ENCODE data around the gene MACC1. TPM values are rescaled to one million over a fixed set of nuclear protein-coding genes. Genes with fewer than 3 reads are reported as not detected.

Gene MACC1
- total and polyA plus RNA-seq, 2 donors (not counting 3 experiments of a cell fraction or from before 2014, with no cell fraction given) = not detected

- Histone ChIP-seq H3K4me3 (replicated peaks in 1 of 3; ENCODE audit: insufficient read depth in 1 of 3, low read depth in 1 of 3, low read length in 3 of 3) (no peak overlapping the region), H3K27me3 (ENCODE audit: control insufficient read depth in 2 of 2, insufficient read depth in 2 of 2, low read length in 2 of 2) (peaks cover 0 to 2% of the 10 kb centered on the region in 2 experiments), H2AFZ (ENCODE audit: low read depth, low read length) (no peak overlapping the region), H3K9me1 (replicated peaks; ENCODE audit: control insufficient read depth, extremely low read depth, insufficient read depth, low read length) (no peaks in the 10 kb centered on the region), H4K20me1 (replicated peaks; ENCODE audit: control insufficient read depth, extremely low read depth, insufficient read depth, low read length) (no peaks in the 10 kb centered on the region), H3K4me1 (ENCODE audit: control insufficient read depth, extremely low read depth, insufficient read depth, low read length) (no peaks in the 10 kb centered on the region), H3K27ac (ENCODE audit: insufficient read depth, low read depth, low read length) (no peak overlapping the region), H3K79me2 (ENCODE audit: control insufficient read depth, insufficient read depth, low read length) (no peaks in the 10 kb centered on the region), H3K4me2 (ENCODE audit: insufficient read depth, low read length) (no peak overlapping the region), H3K9me3 (replicated peaks; ENCODE audit: control insufficient read depth, insufficient read depth, low read length) (no peaks in the 10 kb centered on the region), H3K9ac (replicated peaks; ENCODE audit: extremely low read depth, insufficient read depth, low read length) (no peak overlapping the region), H3K36me3 (ENCODE audit: control insufficient read depth in 2 of 2, extremely low read depth in 1 of 2, insufficient read depth in 2 of 2, low read length in 2 of 2) (no peaks in the 10 kb centered on the region)
- FAIRE-seq (no peak), DNase-seq (ENCODE audit: low read depth, low spot score) (no peak)
- intact Hi-C loops (cut with micrococcal nuclease) = no loop called here
- CTCF ChIA-PET = interaction anchor here (0.9 to 1.5 kb wide), 2 partner anchors 16 to 28 kb away, joined by 3 read pairs; no protein-coding TSS in a partner anchor
- no peak for TF ChIP-seq MAX (IDR thresholded peaks at IDR 0.05; ENCODE audit: insufficient read depth, insufficient read length)
- no peak for TF ChIP-seq EZH2 (IDR thresholded peaks at IDR 0.05; ENCODE audit: borderline replicate concordance, low read depth, low read length, severe bottlenecking)
- POLR2A ChIA-PET = no interaction called here
- no TSS peak for BruUV-seq (replicated peaks)
- dilution Hi-C loops (cut with MboI; ENCODE audit: extremely low pct_ligation_motif_present, low sequenced_read_pairs) = no loop called here
Measured at GRCh38 chr7:20144801-20145200, 72.4 kb downstream of the MACC1 start.

- no peak for FAIRE-seq
- CTCF ChIA-PET = interaction anchor here (1.6 kb wide), 1 partner anchor 10 kb away, joined by 3 read pairs; no protein-coding TSS in a partner anchor
- no peaks in the 10 kb centered on the region for H3K9me1 ChIP-seq (replicated peaks; ENCODE audit: control insufficient read depth, extremely low read depth, insufficient read depth, low read length)
- intact Hi-C loops (cut with micrococcal nuclease) (no loop called here), dilution Hi-C loops (cut with MboI; ENCODE audit: extremely low pct_ligation_motif_present, low sequenced_read_pairs) (no loop called here)
- POLR2A ChIA-PET = no interaction called here
- TF ChIP-seq POLR2AphosphoS5 (IDR thresholded peaks at IDR 0.05; ENCODE audit: insufficient read depth, low read depth, low read length) (no peak), JUN (IDR thresholded peaks at IDR 0.05; ENCODE audit: borderline replicate concordance, insufficient read depth, insufficient read length, low read depth) (no peak), CTCF (IDR thresholded peaks at IDR 0.05; ENCODE audit: extremely low read depth in 1 of 2, insufficient read depth in 1 of 2, low read depth in 1 of 2, low read length in 2 of 2) (no peak)
- H4K20me1 ChIP-seq (replicated peaks; ENCODE audit: control insufficient read depth, extremely low read depth, insufficient read depth, low read length) = no peaks in the 10 kb centered on the region
- H2AFZ ChIP-seq (ENCODE audit: low read depth, low read length) = no peak overlapping the region
- no peaks in the 10 kb centered on the region for H3K36me3 ChIP-seq (ENCODE audit: control insufficient read depth in 2 of 2, extremely low read depth in 1 of 2, insufficient read depth in 2 of 2, low read length in 2 of 2)
- no peaks in the 10 kb centered on the region for H3K79me2 ChIP-seq (ENCODE audit: control insufficient read depth, insufficient read depth, low read length)
- H3K27ac ChIP-seq (ENCODE audit: insufficient read depth, low read depth, low read length) = no peak overlapping the region
- H3K4me3 ChIP-seq (replicated peaks in 1 of 3; ENCODE audit: insufficient read depth in 1 of 3, low read depth in 1 of 3, low read length in 3 of 3) = no peak overlapping the region
- no peak overlapping the region for H3K4me2 ChIP-seq (ENCODE audit: insufficient read depth, low read length)
- no peaks in the 10 kb centered on the region for H3K4me1 ChIP-seq (ENCODE audit: control insufficient read depth, extremely low read depth, insufficient read depth, low read length)
- no peaks in the 10 kb centered on the region for H3K9me3 ChIP-seq (replicated peaks; ENCODE audit: control insufficient read depth, insufficient read depth, low read length)
- H3K9ac ChIP-seq (replicated peaks; ENCODE audit: extremely low read depth, insufficient read depth, low read length) = no peak overlapping the region
- H3K27me3 ChIP-seq (ENCODE audit: control insufficient read depth in 2 of 2, insufficient read depth in 2 of 2, low read length in 2 of 2) = peaks cover 0 to 2% of the 10 kb centered on the region in 2 experiments
- no peak for DNase-seq (ENCODE audit: low read depth, low spot score)
- BruUV-seq (replicated peaks) = no TSS peak
Measured at GRCh38 chr7:20141666-20142065, 75.5 kb downstream of the MACC1 start.
